ENCODE results near the gene PPP6R2.

Gene PPP6R2

DNA sequence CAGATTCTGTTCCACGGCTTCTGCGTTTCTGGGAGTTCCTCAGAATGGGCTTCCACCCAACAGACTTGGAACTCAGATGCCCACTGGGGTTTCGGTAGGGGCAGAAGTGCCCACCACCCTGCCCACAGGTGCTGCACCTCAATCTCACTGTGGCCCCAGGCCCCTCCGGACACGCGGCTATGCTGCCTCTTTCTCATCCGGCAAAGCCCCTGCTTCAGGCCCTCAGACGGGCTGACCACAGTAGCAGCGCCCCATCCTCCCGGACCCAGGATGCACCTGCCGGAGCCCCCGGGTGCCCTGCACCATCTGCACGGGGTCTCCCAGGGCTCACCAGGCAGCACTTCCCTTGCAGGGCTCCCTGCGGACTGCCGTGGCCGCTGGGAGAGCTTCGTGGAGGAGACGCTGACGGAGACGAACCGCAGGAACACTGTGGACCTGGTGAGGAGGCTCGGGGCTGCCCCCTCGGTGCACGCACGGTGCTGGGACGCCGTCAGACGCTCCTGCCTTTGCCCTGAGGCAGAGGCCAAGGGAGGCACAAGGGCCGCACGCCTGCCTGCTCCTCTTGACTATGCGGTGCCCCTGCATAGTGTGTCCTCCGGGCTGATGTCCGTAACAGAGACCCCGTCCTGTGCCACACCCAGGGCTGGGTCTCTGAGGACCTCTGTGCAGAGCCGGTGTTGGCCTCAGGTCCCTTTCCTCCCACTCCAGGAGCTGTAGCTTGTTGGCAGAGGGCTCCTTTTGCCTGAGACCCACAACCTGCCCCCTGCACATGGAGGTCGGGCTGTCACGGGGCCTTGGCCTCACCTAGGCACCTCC is 93.1 kb downstream of the PPP6R2 start:
- DNase-seq: no peak

DNA sequence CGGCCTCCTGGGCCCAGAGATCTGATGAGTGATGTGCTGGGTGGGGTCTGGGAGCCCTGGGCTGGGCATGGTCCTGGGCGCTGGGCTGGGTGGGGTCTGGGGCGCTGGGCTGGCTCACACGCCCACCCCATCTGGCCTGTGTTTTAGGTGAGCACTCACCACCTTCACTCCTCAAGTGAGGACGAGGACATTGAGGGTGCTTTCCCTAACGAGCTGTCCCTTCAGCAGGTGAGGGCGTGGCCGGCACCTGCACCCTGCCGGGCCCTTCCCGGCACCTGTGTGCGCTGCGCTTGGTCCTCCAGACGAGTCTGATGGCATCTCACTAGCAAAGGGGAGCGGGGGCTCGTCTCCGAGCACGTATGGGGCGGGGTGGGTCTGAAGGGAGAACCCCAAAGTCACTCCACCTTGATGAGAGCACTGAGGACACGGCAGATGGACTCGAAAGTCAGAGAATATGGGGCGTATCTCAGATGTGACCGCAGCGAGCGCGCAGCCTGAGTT is 93.8 kb downstream of the PPP6R2 start:
- no peak for DNase-seq

DNA sequence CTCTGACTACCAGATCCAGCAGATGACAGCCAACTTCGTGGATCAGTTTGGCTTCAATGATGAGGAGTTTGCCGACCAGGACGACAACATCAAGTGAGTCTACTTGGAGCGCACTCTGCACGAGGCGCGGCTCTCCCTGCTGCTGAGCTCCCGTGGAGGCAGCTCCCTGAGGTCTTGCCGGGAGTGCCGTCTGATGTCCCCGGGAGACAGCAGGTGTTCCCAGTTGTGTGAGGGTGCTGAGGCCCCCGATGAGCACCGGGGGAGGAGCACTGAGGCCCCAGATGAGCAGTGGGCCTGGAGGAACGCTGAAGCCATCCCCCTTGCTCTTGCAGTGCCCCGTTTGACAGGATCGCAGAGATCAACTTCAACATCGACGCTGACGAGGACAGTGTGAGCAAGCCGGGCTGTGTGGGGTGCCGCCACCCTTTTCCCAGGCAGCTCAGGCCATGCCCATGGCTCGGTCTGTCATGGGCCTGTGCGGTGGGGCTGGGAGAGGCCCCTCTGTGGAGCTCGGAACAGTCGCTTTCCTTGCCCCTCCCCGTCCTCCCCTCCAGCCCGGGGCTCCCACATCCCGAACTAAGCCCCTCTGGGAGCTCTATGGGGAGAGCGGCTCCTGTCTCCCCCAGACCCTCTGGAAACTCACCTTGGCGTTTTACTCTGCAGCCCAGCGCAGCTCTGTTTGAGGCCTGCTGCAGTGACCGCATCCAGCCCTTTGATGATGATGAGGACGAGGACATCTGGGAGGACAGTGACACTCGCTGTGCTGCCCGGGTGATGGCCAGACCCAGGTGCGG is 94.6 kb downstream of the PPP6R2 start:
- DNase-seq: no peak

DNA sequence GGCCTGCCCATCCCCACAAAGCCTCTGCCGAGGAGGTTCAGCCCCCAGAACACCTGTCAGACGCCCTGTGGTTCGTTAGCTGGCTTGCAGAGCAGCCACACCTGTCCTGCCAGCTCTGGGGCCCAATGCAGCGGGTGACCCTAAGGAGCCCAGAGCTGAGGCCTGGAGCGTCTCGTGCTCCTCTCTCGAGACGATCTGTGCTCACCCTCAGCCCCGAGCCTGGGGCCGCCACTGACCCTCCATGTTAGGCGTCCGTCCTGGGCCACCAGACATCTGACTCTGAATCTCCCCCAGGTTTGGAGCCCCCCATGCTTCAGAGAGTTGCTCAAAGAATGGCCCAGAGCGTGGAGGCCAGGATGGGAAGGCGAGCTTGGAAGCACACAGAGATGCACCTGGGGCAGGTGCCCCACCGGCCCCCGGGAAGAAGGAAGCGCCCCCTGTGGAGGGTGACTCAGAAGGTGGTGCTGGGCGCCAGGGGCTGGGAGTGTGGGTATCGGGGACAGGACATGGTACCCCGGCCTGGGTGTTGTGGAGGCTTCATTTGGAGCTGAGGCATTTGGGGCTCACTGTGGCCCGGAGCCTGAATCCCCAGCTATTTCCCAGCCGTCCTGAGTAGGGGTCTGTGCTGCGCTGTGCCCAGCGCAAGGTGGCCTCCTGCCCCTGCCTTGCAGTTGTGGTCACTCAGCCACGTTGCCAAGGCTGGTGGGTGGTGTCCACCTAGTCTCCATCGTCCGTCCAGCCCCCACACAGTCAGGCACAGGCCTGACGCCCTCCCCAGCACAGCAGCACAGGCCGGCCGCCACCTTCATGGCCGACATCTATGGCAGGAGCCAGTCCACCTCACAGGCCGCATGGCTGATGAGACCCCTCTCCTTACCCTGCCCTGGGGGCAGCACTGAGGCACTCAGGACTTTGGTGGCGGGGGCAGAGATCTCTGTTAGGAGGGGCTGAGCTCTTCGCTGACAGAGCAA is 95.5 kb downstream of the PPP6R2 start:
- no peak for DNase-seq

DNA sequence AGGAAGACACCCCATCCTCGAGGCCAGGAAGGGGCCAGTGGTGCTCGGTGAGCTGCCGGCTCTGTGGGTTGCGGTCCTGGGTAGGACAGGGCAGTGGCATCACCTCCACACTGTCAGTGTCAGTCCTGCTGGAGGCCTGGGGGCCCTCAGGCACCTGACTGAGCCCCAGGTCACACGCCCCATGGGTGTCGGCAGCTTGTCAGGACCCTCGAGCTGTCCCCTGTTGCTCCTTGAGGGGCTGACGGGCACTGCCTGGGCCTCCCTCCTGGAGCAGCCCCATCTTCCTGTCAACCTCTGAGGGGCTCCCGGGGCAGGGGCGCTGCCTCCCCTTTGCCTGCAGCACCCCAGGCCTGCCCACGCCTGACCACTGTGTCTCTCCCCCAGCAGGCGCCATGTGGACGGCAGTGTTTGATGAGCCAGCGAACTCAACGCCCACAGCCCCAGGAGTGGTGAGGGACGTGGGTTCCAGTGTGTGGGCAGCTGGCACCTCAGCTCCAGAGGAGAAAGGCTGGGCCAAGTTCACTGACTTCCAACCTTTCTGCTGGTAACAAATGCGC is 96.3 kb downstream of the PPP6R2 start:
- DNase-seq: no peak

DNA sequence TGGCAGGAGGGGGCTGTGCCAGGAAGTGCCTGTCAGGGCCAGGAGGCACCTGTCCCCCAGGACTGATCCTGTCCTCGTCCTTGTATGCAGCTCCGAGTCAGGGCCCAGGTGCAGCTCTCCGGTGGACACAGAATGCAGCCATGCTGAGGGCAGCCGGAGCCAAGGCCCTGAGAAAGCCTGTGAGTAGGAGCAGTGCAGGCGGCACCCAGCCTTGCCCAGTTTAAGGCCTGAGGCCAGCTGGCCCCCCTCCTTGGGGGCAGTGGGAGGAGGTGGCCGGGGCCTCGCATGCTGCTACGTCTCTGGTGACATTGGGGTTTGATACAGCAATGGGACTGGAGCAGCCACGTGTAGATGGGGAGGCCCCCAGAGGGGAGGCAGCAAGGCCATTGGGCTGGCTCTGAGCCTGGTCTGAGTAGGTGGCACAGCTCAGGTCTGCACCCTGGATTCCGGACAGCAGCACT is 96.8 kb downstream of the PPP6R2 start:
- no peak for DNase-seq

DNA sequence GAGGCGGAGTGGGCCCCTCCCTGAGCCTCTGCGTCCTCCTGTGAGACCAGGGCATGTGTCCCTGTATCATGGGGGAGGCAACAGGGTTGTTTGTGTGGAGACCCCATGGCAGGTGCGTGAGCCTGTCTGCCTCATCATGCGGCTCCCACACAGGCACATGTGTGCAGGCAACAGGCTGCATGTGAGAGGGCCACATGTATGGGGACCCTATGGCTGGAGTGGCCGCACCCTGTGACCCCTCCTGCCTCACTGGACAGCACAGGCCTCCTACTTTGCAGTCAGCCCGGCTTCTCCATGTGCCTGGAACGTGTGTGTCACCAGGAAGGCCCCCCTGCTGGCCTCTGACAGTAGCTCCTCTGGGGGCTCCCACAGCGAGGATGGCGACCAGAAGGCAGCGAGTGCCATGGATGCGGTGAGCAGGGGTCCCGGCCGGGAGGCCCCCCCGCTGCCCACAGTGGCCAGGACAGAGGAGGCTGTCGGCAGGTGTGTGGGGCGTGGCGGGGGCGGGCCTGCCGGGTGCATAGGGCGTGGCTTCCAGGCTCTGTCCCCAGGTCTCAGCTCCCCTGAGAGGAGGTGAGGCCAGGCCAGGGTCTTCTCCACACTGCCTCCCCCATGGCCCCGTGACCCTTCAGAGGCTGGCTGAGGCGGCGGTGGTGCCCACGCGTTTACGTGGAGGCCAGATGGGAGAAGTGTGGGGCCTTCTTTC is 97.6 kb downstream of the PPP6R2 start:
- no peak for DNase-seq

DNA sequence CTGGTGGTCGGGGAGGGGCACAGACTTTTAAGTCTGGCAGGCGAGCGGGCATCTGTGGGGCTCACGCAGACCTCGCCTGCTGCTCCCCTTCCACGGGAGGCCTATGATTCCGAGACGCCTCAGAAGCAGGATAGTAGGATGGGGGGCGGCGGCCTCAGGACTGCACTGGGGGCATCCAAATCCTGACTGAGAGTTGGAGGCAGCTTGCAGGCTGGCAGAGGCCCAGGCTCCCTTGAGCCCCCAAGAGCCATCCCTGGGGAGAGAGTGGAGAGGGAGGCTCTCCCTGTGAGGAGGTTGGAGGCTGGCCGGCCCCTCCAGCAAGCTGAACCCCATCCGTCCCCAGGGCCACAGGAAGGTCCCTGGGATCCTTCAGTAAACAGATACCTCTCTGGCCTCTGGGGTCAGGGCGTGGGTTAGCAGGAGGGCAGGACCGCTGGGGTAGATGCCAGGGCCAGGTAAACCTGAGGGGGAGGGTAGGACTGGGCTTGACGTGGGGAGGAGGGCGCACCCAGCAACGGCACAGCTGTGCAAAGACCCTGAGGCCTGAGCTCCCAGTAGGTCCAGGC is 98.4 kb downstream of the PPP6R2 start:
- DNase-seq: no peak

DNA sequence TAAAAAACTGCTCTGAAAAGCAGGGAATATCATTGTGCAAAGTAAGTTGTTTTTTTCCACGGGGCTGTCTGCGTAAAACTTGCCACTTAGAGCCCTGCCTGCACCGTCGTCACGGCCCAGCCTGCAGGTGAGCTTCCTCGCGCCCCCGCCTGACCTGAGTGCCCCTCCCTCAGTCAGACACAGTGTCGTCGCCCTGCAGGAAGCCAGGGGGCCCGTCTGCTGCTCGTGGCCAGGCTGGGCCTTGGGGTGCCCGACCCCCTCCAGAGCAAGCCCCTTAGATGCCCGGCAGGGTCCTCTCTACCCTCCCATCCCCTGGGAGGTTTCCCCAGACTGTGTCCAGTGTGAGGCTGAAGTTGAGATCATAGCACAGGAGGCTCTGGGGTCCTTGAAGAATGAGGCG is 100.1 kb downstream of the PPP6R2 start:
- no peak for DNase-seq

DNA sequence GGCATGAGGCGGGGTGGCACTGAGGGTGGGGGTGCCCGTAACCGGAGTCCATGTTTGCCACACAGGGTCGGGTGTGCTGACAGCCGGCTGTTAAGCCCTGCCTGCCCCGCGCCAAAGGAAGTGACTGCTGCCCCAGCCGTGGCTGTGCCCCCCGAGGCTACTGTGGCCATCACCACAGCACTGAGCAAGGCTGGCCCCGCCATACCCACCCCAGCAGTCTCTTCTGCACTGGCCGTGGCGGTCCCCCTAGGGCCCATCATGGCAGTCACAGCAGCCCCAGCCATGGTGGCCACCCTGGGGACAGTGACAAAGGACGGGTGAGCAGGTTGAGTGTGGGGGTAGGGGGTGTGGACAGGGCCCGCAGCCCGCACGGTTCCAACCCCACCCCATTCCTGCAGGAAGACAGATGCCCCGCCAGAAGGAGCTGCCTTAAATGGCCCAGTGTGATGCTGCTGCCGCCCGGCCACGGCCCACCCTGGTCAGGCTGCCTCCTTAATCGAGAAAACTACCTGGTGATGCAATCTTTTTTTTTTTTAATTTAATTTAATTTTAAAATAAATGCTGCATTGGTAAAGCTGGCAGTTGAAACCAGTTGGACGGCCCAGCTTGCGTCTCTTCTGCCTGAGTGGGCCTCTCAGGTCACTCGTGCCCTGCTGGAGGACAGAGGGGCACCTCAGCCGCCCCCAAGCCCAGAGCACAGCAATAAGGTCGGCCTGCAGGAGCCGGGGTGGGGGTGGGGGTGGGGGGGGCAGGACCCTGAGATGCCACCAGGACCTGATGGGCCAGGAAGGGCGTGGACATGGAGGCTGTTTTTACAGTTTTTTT is 100.9 kb downstream of the PPP6R2 start:
- DNase-seq: no peak

DNA sequence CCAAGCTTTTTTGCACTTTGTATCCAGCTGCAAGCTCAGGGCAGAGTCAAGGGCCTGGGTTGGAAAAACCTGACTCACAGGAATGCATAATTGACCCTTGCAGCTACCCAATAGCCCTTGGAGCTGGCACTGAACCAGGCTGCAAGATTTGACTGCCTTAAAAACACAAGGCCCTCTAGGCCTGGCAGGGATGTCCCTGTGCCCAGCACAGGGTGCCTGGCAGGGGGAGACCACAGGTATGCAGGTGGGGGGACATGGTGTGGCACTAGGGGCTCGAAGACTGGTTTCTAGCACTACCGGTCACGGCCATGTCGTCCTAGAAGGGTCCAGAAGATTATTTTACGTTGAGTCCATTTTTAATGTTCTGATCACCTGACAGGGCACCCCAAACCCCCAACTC is 101.5 kb downstream of the PPP6R2 start:
- no peak for DNase-seq

DNA sequence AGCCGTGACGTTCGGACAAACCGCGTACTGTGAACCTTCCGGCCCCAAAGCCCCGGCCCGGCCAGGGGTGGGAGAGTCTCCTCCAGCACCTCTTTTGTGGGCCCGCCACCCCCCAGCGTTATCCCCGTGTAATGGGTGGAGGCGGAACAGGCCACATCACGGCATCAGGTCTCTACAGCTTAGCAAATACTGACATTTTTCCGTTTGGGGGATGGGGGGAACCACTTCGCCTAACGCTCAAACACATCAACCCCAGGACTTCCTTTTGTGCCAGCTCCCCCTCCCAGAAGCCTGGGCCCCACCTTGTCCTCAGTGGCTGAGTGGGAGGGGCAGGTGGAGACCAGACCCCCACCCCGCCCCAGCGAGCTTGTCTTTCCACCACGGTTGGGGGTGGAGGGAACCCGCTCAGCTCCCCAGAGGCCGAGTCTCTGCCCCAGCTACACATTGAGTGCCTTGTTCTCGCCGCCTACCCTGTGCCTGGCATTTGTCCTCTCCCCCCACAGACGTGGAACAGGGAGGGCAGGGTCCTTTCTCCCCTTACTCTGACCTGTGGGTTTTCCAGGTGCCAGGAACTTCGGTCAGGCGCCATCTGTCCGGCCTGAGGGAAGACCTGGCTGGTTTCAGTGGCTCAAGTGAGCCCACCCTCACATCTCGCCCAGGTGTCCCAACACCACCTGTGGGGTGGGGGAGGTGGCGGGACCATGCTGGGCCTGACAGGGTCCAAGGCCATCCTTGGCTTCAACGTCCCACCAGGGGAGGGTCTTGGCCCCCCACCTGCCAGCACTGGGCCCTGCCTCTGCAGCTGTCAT is 102.1 kb downstream of the PPP6R2 start:
- DNase-seq: no peak

DNA sequence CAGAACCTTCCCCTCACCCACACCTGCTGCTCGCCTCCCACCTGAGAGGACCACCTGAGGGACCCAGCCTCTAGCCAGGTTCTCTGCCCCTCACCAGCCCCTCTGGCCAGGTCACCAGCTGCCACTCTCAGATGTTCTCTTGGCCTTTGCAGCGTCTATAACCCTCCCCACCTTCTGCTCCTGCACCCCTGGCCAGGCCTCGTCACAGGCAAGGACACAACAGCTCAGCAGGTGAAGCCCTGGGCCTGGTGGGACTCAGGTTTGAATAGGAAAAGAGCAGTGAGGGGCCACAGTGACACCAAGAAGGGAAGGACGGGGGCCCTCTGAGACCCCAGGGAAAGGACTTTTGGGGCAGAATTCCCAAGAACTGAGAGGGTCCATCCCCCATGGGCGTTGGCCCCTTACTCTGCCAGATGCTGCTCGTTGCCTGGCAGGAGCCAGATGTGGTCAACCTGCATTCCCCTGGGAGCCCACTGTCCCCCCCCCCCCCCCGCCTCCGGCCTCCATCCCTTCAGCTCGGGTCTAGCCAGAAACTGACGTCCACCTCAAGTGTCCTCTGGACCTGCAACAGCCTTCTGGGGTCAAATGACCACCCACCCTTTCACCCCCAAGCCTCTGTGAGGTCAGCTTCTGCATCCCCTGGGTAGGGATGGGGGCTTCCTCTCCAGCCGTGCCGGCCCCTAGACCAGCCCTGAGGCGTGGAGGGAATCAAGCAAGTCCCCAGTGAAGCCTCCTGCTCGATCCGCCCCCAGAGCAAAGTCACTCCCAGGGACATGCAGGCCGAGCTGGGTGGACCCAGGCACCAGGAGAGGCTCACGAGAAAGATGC is 103.0 kb downstream of the PPP6R2 start:
- no peak for DNase-seq

DNA sequence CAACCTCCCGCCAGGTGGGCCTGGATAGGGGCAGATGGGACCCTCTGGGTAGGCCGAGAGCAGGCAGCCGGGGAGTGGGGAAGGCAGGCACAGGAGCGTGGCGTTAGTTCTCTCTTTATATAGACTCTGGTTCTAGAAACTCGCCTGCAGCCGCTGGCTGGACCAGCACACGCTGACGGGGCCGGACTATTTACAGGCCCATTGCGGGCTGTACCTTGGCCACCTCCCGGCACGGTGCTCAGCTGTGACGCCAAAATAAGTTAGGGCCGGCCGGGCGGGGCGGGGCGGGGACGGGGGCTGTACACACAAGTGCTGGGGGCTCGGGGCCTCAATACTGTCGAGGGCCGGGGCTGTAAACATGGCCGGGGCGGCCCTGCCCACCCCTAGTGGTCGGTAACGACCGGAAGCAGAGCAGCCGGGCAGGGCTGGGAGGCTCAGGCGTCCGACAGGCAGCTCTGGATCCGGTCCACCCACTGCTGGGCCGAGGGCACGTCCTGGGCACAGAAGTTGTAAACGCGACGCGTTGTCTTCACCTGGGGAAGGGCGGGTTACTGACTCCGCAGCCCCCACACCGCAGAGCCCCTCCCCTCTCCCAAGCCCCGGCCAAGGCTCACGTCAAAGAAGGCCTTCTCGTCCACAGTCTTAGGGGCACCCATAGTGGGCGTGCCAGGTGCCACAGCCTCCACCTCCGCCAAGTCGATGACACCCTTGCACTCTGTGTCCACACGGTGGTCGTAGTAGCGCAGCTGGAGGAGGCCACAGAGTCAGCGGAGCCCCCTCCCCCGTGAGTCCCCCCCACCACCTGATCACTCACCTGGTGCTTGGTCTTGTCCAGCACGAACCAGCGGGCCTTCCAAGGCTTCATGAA is 103.8 kb downstream of the PPP6R2 start:
- DNase-seq: no peak

DNA sequence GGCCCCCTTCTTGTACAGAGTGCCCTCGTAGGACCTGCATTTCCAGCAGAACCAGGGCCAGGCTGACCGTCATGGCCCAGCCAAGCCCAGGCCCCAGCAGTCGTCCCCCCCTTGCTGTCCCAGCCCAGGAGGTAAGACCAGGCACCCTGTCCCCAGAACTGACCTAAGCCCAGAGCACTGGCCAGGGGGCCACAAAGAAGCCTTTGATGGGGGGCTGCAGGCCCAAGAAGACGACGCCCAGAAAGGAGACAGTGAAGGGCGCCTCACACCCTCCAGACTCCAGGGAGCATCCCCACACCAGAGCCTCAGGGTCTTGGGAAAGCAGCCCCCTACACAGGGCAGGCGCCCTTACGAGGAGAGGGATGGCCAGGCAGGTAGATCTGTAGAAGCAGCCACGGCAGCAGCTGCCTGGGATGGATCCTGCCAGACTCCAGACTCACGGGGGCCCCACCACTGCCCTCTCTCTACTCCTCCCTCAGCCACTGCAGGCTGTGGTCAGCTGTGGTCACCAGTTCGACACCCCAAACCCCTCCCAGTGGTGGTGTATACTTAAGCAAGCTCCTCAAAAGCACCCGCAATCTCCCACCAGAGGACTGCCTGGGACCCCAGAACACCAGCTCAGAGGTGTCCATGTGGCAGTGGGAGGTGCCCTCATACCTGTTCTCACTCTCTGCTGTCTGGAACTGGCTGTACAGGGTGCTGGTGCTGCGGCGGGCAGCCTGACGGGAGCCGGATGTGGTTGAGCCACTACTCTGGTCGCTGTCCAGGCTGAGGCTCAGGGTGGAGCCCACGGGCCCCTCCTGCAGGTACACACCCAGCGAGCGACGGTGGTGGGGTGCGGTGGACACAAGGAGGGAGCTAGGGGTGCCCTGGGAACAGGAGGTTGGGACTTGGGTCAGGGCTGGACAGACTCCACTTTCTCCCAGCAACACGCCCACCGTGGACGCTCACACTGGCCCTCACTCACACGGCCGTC is 104.7 kb downstream of the PPP6R2 start:
- DNase-seq: no peak

DNA sequence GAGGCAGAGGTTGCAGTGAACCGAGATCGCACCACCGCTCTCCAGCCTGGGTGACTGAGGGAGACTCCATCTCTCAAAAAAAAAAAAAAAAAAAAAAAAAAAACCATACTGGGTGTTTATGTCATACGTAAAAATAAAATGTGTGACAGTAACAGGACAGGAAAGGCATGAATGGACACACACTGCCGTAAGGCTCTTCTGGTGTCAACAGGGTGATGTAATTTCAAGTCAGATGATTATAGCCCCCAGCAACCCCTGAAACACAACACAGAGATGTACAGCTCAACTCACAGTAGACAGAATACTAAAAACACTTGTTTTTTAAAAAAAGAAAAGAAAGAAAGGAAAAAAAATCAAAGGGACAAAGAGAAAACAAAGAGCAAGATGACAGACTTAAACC is 109.5 kb downstream of the PPP6R2 start:
- DNase-seq: no peak

Measured in activated CD4-positive, alpha-beta T cell treated with anti-CD3 and anti-CD28 coated beads for 1 hour (primary cell).